ENCODE measurements around the gene CAPN9.

CAPN9 gene

DNA sequence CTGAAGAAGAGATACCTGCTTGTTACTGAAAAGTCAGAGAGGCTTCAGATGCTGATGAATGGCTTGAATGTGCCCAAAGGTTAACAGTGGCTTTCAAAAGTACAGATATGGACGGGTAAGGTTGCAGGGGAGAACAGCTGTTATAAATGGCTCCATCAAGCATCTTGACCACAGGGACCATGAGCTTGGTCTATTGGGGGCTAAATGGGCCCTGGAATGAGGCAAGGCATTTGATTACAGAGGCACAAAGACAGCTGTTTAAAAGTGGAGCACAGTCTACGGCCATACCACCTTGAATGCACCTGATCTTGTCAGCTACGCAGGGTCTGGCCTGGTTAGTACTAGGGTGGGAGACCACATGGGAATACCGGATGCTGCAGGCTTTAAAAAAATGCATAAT is 72.8 kb downstream of the CAPN9 start:
- in situ Hi-C loops (cut with MboI; ENCODE audit: low pct_unique_long_range_greater_than_20kb, low sequenced_read_pairs, unreplicated experiment), result no loop called here
- DNase-seq (ENCODE audit: low spot score), result no peak
- TF ChIP-seq CTCF (IDR thresholded peaks at IDR 0.05; ENCODE audit: extremely low read depth, insufficient read depth, missing control alignments), result no peak

- in situ Hi-C loops (cut with MboI; ENCODE audit: low pct_unique_long_range_greater_than_20kb, low sequenced_read_pairs, unreplicated experiment), result no loop called here
- no peak for TF ChIP-seq CTCF (IDR thresholded peaks at IDR 0.05; ENCODE audit: extremely low read depth, insufficient read depth, missing control alignments)
- no peak for DNase-seq (ENCODE audit: low spot score)
These were observed 73.4 kb downstream of the CAPN9 start for GRCh38 chr1:230820568-230820967.

DNA sequence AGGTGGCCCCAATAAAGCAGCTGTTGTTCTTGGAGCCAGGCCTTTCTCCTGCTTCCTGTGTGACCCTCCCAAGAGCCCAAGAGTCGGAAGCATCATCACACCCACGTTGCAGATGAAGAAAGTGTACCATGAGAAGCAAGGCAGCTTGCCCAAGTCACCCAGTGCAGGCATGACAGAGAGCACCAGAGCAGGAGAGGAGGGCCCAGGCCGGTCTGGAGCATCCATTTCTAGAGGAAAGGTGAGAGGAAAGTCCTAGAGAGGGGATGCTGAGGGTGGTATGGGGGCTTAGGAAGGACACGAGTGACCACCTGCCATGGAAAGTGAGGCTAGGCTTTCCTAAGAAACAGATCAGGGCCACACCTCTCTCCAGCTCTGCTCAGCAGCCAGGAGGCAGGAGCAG is 74.2 kb downstream of the CAPN9 start:
- in situ Hi-C loops (cut with MboI; ENCODE audit: low pct_unique_long_range_greater_than_20kb, low sequenced_read_pairs, unreplicated experiment), result no loop called here
- DNase-seq (ENCODE audit: low spot score), result no peak
- no peak for TF ChIP-seq CTCF (IDR thresholded peaks at IDR 0.05; ENCODE audit: extremely low read depth, insufficient read depth, missing control alignments)

DNA sequence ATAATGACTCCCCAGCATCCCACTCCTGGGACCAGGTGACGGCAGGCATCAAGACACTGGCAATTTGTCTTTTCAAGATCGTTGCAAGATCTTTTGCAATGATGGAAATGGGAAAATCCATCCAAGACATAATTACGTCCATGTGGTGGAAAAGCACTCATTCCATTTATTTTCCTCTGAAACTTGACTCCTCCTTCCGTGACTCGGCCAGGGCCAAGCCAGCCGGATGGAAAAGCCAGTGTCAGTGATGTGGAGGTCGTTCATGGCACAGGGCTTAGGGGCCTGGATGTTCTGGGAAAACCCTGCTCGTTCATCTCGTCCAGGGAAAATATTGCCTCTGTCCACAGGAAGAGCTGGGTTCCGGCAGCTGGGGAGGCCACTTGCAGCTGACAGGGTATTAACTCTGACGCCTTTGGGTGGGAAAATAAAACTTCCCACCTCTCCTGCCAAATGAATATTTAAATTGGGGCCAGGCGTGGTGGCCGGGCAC is 74.9 kb downstream of the CAPN9 start:
- TF ChIP-seq CTCF (IDR thresholded peaks at IDR 0.05; ENCODE audit: extremely low read depth, insufficient read depth, missing control alignments), result no peak
- DNase-seq (ENCODE audit: low spot score), result no peak
- in situ Hi-C loops (cut with MboI; ENCODE audit: low pct_unique_long_range_greater_than_20kb, low sequenced_read_pairs, unreplicated experiment), result no loop called here

DNA sequence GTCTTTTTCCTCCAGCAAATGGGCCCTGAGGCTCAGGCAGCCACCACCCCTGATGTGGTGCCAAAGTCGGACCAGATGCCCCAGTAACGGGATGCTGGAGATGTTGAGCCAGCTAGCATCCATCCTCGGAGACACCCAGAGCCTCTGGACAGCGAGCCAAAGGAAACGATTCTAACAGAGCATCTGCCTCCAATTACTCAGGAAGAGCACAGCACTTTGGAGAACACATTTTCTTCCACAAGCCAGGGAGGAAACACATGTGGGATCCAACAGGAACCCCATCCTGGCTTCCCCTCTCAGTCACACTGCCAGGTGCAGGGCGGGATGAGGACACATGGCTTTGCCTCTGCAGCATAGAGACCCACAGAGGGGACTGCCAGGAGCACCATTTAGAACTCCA is 76.2 kb downstream of the CAPN9 start:
- in situ Hi-C loops (cut with MboI; ENCODE audit: low pct_unique_long_range_greater_than_20kb, low sequenced_read_pairs, unreplicated experiment), result no loop called here
- no peak for TF ChIP-seq CTCF (IDR thresholded peaks at IDR 0.05; ENCODE audit: extremely low read depth, insufficient read depth, missing control alignments)
- no peak for DNase-seq (ENCODE audit: low spot score)

- no peak for TF ChIP-seq CTCF (IDR thresholded peaks at IDR 0.05; ENCODE audit: extremely low read depth, insufficient read depth, missing control alignments)
- in situ Hi-C loops (cut with MboI; ENCODE audit: low pct_unique_long_range_greater_than_20kb, low sequenced_read_pairs, unreplicated experiment), result no loop called here
- DNase-seq (ENCODE audit: low spot score), result no peak
These were observed 76.8 kb downstream of the CAPN9 start for GRCh38 chr1:230823931-230824381.

DNA sequence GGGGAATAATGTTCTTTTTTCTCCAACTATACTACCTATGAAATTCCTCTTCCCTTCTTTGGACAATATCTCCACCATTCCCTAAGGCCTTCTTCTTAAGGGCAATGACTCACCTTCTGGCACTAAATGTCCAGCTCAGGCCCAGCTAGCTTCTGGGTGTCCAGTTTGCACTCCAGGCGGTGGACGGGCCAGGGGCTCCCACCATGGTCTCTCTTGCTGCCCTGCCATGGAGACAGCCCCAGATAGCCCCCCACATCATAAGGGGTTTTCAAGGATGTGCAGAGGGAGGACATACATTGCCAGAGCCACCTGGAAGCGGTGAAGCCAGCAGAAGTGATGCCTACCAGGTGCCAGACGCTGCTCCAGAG is 77.3 kb downstream of the CAPN9 start:
- in situ Hi-C loops (cut with MboI; ENCODE audit: low pct_unique_long_range_greater_than_20kb, low sequenced_read_pairs, unreplicated experiment), result no loop called here
- no peak for TF ChIP-seq CTCF (IDR thresholded peaks at IDR 0.05; ENCODE audit: extremely low read depth, insufficient read depth, missing control alignments)
- no peak for DNase-seq (ENCODE audit: low spot score)

Measured in GM13977 (cell line).